HG03159 (cell line): ENCODE results near the gene TSPAN11.

ENCODE experiments used
- ATAC-seq: cut with Tn5 transposase; IDR thresholded peaks from one replicate; pipeline ENCODE4 v1.9.1; 2021; ENCODE audit warnings: mild to moderate bottlenecking, moderate library complexity; ENCODE audit not compliant: unreplicated experiment

Gene TSPAN11

DNA sequence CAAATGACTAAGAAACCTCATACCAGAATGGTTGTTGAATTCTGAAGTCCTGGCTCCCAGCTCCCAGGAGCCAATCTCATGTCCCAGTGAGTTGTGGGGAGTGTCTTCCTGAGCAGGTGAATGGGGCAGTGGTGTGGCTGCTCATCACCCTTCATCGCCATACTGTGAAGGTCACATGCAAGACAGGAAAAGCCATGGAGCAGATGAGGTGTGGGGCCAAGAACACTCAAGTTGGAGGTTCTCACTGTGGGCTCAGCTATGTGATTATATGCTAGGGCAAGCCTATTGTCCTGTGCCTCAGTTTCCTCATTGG lies 16.6 kb upstream of the TSPAN11 start:
- ATAC-seq: no peak

DNA sequence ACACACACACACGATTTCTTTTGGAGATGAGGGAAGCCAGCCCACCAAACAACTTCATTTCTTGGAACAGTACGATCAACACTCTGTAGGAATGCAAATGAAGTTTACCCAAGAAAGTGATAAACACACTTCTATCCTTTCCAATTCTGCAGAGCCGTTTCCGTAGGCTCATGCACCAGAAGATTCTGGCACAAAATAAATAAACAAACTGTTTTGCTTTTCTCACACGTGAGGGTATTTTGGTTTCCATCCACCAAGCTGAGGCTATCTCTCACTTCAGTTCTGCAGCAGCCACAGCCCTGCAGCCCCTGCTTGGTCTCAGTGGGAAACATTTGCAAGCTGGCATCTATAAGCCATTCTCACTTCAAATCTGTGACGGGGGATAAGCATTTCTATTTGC lies 15.3 kb upstream of the TSPAN11 start:
- no peak for ATAC-seq

DNA sequence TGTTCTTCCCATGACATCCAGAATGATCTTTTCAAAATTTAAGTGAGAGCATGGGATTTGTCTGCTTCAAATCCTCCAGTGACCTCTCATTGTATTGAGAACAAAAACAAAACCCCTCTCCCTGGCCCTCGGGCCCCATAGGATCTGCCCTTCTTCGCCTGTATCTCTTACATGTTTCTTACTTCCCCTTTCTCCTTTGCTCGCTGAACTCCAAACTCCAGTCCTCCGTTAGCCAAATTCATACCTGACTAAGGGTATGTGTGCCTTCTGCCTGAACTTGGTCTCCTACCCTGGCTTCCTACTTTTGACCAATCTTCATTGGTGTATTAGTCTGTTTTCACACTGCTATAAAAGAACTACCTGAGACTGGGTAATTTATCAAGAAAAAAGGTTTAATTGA lies 13.2 kb upstream of the TSPAN11 start:
- no peak for ATAC-seq

DNA sequence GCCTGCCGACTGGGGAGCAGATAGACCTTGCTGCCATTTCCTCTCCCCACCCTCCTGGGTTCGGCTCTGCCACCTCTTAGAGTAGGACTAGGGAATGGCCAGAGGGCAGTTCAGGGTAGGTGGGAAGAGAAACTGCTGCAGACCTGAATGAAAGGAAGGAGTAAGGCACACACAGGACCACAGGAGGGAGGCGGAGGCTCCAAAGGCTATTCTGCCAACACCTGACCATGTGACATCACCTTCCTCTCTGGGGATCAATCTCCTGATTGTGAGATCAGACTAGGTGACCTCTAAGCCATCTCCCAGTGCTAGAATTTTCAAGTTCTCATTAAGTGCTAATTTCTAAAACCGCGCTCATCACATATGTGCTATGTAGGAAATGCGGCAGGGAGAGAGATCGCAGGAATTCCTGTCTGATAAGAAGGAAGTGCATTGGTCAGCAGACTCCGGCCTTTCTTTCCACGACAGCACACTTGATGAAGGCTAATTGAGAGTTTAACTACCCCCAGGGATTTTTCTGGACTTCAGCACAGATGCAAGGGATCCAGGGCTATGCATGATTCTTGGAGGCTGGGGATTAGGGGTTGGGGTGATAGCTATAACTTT lies 11.5 kb upstream of the TSPAN11 start:
- no peak for ATAC-seq

DNA sequence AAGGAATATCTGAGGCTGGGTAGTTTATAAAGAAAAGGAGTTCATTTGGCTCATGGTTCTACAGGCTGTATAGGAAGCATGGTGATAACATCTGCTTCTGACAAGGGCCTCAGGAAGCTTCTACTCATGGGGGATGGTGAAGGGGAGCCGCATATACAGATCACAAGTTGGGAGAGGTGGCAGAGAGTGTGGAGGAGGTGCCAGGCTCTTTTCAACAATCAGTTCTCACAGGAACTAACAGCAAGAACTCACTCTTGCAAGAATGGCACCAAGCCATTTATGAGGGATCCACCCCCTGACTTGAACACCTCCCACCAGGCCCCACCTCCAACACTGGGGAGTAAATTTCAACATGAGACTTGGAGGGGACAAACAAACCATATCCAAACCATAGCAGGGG lies 3.5 kb upstream of the TSPAN11 start:
- ATAC-seq: no peak

GRCh38 chr12:30925607-30926242 lies 823 bp upstream of the TSPAN11 start:
- ATAC-seq: no peak

DNA sequence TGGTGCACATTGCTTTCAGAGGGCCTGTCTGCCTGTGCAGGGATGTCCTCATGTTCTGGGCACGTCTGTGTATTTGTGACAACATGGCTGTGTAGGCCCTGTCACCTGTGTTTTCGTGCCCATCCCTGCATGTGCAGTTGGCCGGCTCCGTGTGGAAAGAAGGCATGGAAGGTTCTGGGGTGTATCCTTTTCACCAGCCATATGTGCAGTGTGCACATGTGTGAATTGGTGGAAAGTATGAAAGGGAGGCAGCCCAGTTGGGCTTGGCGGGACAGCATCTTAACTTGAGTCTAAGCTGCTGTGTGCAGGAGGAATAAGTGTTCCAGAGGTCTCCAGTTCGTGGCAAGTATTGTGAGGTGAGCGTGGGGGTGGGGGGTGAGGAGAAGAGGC lies 669 bp downstream of the TSPAN11 start:
- no peak for ATAC-seq

DNA sequence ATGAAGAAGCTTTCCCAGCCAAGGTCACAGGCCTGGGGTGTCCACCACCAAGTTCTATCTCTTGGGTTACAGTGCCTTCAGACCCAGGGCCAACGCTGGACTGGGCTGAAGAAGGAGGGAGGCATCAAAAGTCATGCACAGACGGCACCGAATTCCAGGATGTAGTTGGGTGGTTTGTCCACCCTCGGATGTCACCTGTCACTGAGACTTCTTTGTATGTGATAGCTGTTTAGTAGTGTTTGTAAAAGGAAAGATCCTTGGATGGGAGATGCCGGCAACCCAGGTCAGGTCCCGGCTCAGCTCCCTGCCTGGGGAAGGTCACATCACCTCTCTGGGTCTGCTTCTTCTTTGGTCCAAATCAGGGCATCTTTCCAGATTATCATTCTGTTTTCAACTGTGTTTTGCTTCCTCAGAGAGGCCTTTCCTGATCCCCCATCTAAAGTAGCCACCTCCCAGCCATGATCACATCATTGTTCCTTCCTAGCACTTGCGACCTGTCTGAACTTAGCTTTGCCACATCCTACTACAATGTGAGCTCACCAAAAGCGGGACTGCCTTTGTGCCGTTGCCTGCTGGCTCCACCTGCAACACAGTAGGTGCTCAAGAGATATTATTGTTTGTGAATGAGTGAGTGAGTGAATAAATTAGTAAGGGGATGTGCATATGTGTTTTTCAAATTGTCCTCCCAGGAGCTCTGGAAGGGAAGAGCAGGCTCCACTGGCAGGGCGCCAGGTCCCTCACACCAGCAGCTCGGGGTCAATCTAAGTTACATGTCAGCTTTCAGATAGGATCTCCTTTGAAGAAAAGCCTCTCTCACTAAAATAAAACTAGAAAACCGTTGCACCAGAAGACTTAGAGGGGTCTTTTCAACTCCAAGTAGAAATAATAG lies 2.1 kb downstream of the TSPAN11 start:
- no peak for ATAC-seq

- no peak for ATAC-seq
Observed at GRCh38 chr12:30930238-30930637, 3.7 kb downstream of the TSPAN11 start.

- ATAC-seq: no peak
Observed at GRCh38 chr12:30930641-30931040, 4.1 kb downstream of the TSPAN11 start.

GRCh38 chr12:30932881-30933280 lies 6.3 kb downstream of the TSPAN11 start:
- no peak for ATAC-seq

DNA sequence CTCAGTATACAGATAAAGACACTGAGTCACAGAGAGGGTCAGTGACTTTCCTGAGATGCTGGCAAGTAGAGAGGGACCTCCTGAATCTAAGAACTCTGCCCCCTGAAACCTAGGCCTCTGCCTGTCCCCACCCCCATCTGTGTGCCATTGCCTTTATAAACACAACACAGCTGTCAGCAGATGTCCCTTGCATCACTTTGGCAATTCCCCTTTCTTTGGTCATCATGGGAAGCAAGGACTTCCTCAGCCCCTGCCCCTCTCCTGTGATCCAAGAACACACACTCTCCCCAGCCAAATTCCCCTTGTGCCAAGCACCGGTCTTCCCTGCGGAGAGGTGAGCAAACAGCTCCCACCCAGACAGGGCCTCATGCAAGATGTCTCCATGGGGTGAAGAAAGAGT lies 8.3 kb downstream of the TSPAN11 start:
- ATAC-seq: no peak

DNA sequence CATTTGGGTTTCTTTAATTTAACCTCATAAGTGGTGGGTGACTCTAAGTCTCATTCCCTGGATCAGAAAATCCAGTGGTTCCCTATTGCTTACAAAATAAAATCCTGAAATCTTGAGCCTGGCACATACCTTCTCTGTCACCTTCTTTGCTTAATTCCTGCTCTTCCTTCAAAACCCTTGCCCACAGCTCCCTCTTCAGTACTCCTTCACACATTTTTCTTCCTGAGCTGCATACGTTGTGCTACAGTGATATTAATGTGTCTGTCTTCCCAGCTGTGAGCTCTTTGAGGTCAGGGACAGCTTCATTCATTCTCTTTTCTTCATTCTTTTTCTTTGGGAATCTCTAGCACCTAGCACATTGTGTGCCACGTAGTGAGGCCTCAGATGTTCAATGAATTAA lies 9.5 kb downstream of the TSPAN11 start:
- ATAC-seq: no peak

DNA sequence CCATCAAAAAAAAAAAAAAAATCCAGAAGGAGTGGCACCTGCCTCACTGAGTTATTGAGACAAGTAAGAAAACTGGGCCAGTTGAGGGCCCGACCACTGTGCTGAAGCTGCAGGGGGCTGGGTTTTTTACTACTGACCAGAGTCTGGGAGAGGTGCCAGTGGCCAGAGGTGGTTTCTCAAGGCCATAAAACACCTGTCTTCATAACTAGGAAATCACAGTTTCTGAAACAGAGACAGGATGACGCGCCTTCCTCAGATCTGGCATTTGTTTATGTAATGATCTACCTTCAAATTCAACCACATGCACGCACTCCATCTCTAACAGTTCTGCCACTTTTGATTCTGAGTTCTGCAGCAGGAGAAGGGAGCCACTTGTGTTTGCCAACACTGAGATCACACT lies 12.7 kb downstream of the TSPAN11 start:
- ATAC-seq: no peak

DNA sequence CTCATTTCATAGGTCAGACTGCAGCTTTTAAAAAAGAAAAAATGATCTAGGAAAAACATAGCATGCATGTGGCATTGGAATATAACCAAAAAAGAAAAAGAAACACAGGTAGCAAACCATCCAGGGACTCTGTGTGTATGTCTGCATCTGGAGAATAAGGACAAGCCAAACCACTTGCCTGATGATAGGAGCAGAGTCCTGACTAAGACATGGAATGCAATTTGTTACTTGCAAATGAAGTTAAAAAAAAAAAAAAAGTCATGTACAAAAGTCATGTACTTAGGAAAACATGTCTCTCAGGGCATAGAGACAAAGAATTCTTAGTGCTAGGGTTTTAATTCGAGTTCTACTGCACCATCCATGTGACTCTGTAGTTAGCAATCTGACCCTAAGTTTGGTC lies 15.9 kb downstream of the TSPAN11 start:
- ATAC-seq: no peak

DNA sequence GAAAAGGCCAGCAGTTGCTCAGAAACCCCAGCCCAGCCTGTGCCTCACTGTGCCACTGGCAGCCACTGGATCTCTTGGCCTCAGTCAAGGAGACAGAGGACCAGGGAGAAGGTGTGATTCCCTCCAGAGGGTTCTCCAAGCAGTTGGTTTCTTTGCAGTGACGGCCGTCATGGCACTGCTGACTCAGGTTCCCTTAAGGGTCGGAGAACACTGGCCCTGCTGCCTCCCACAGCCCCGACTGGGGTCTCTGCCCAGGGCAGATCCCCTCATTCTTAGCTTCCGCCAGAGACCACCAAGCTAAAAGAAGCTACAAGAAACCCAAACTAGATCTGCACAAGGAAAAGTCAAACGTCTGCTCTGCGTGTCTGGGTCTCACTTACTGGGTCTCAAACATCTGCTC lies 16.4 kb downstream of the TSPAN11 start:
- no peak for ATAC-seq

- ATAC-seq: no peak
Observed at GRCh38 chr12:30945443-30946164, 19.1 kb downstream of the TSPAN11 start.

GRCh38 chr12:30952015-30952414 lies 25.5 kb downstream of the TSPAN11 start:
- ATAC-seq: no peak

- no peak for ATAC-seq
Observed at GRCh38 chr12:30953257-30953656, 26.7 kb downstream of the TSPAN11 start.

GRCh38 chr12:30953951-30954751 lies 27.6 kb downstream of the TSPAN11 start:
- ATAC-seq: no peak

- no peak for ATAC-seq
Observed at GRCh38 chr12:30955214-30955613, 28.7 kb downstream of the TSPAN11 start.
